Panc1 (cell line): ENCODE results near the gene CDC5L. TPM values are rescaled to one million over a fixed set of nuclear protein-coding genes. Genes with fewer than 3 reads are reported as not detected.

Experiments
- ATAC-seq: fragments of 200-7000 bp; cut with Tn5 transposase; 2 replicates; pipeline ENCODE4 v1.9.1; 2020; ENCODE audit warnings: mild to moderate bottlenecking, moderate library complexity
- BruUV-seq: library from RNA; stranded (reverse); fragments of 400-500 nt; replicated peaks from 2 replicates; lab custom pipeline; 2021; lab: Mats Ljungman, UMichigan
- CTCF ChIA-PET: fragments of 300-600 bp; sonication (Branson Sonifier 250); formaldehyde crosslinking; loops from one replicate; lab custom pipeline; 2022; ENCODE audit warnings: antibody characterized with exemption; lab: Charles Lee
- POLR2A ChIA-PET: fragments of 300-600 bp; sonication (Branson Sonifier 250); formaldehyde crosslinking; loops from one replicate; lab custom pipeline; 2022; ENCODE audit warnings: antibody characterized with exemption; lab: Charles Lee
- DNase-seq: peaks from one replicate; pipeline ENCODE4 v3.0.0-alpha.2; 2010; ENCODE audit warnings: low read depth, low spot score
- H3K27ac ChIP-seq: 2 replicates; pipeline ENCODE4 v1.5.1; 2011; ENCODE audit warnings: mild to moderate bottlenecking, low read length, inconsistent platforms
- H3K27me3 ChIP-seq: fragments of 200-500 bp; sonication (Bioruptor generic); 2 replicates; pipeline ENCODE4 v1.6.0; 2014; ENCODE audit warnings: low read length, inconsistent platforms; ENCODE audit not compliant: control insufficient read depth, insufficient read depth
- H3K36me3 ChIP-seq: fragments of 200-500 bp; sonication (Bioruptor generic); 2 replicates; pipeline ENCODE4 v1.5.1; 2014; ENCODE audit warnings: inconsistent platforms, mild to moderate bottlenecking, low read length, moderate library complexity; ENCODE audit not compliant: control insufficient read depth, insufficient read depth
- H3K4me1 ChIP-seq: 2 replicates; pipeline ENCODE4 v1.5.1; 2011; ENCODE audit warnings: inconsistent platforms, mild to moderate bottlenecking, low read length, moderate library complexity; ENCODE audit not compliant: control insufficient read depth, insufficient read depth
- H3K4me3 ChIP-seq, 2 experiments: 2 replicates each; pipeline ENCODE4 v1.5.1; 2011 to 2012; ENCODE audit warnings: low read depth in 2 of 2, low read length in 2 of 2, mild to moderate bottlenecking in 2 of 2, inconsistent platforms in 1 of 2, moderate library complexity in 1 of 2
- H3K9me3 ChIP-seq: fragments of 200-500 bp; sonication (Bioruptor generic); 2 replicates; pipeline ENCODE4 v1.5.1; 2014; ENCODE audit warnings: low read depth, mild to moderate bottlenecking, inconsistent platforms, low read length, moderate library complexity; ENCODE audit not compliant: control insufficient read depth, insufficient read depth
- CTCF ChIP-seq: fragments of 450-650 bp; IDR thresholded peaks from 2 replicates; pipeline ENCODE4 v1.5.1; 2017; ENCODE audit warnings: mild to moderate bottlenecking
- POLR2AphosphoS5 ChIP-seq: IDR thresholded peaks from 2 replicates; pipeline ENCODE4 v1.6.1; 2012; ENCODE audit warnings: mild to moderate bottlenecking, low read depth, low read length, moderate library complexity
- REST ChIP-seq, 2 experiments: IDR thresholded peaks; 2 replicates each; pipeline ENCODE4 v1.6.1; 2011 to 2012; ENCODE audit warnings: low read depth in 2 of 2, control low read depth in 1 of 2, low read length in 1 of 2, mild to moderate bottlenecking in 1 of 2, moderate library complexity in 1 of 2; ENCODE audit not compliant: insufficient read depth in 1 of 2
- SIN3A ChIP-seq: IDR thresholded peaks from 2 replicates; pipeline ENCODE4 v1.6.1; 2012; ENCODE audit warnings: low read depth, mild to moderate bottlenecking, low read length, moderate library complexity, borderline replicate concordance; ENCODE audit not compliant: insufficient read depth
- TCF7L2 ChIP-seq: IDR thresholded peaks from 2 replicates; pipeline ENCODE4 v1.6.1; 2011; ENCODE audit warnings: mild to moderate bottlenecking, low read depth, low read length, inconsistent platforms
- in situ Hi-C: cut with HindIII; loops from 2 replicates; pipeline ENCODE4 v1.10.0; 2016; ENCODE audit warnings: low sequenced_read_pairs, low pct_unique_long_range_greater_than_20kb
- intact Hi-C: fragments of 100-400 bp; cut with micrococcal nuclease; formaldehyde crosslinking; loops from one replicate; pipeline ENCODE4 v1.10.0; 2022; ENCODE audit not compliant: unreplicated experiment
- total RNA-seq: library from RNA; stranded (reverse); gene quantifications from one replicate; pipeline ENCODE4 v1.2.1, GENCODE V29; 2021; ENCODE audit not compliant: unreplicated experiment

The CDC5L gene
- total RNA-seq, 1 experiment from 2014 or later, result 23.3 TPM

- H3K27me3 ChIP-seq, result no peaks in the 10 kb centered on the region
- TF ChIP-seq TCF7L2 (no peak), POLR2AphosphoS5 (no peak), SIN3A (no peak), CTCF (no peak), REST (IDR thresholded peaks at IDR 0.05; ENCODE audit: insufficient read depth in 1 of 2, low read depth in 2 of 2, low read length in 1 of 2) (no peak)
- in situ Hi-C loops, result no loop called here
- POLR2A ChIA-PET, result no interaction called here
- H3K27ac ChIP-seq, result no peak overlapping the region
- DNase-seq (no peak), ATAC-seq (no peak)
- H3K36me3 ChIP-seq, result no peaks in the 10 kb centered on the region
- H3K4me1 ChIP-seq, result peaks cover 13% of the 10 kb centered on the region
- CTCF ChIA-PET, result interaction anchor here (0.7 kb wide), 1 partner anchor 18 kb away, joined by 6 read pairs; no protein-coding TSS in a partner anchor
- H3K4me3 ChIP-seq, result no peak overlapping the region
- H3K9me3 ChIP-seq, result no peaks in the 10 kb centered on the region
- BruUV-seq, result no TSS peak
- intact Hi-C loops, result no loop called here
Observed at GRCh38 chr6:44493132-44493531, 105.6 kb downstream of the CDC5L start.

GRCh38 chr6:44493593-44493992 lies 106.1 kb downstream of the CDC5L start:
- no peak for DNase-seq
- POLR2A ChIA-PET, result no interaction called here
- in situ Hi-C loops, result no loop called here

More at GRCh38 chr6:44493593-44493992, 106.1 kb downstream of the CDC5L start:
- Histone ChIP-seq H3K27ac (no peak overlapping the region), H3K9me3 (no peaks in the 10 kb centered on the region), H3K27me3 (no peaks in the 10 kb centered on the region), H3K4me1 (peaks cover 13% of the 10 kb centered on the region), H3K36me3 (no peaks in the 10 kb centered on the region), H3K4me3 (no peak overlapping the region)
- ATAC-seq, result no peak
- no TSS peak for BruUV-seq
- TF ChIP-seq REST (IDR thresholded peaks at IDR 0.05; ENCODE audit: insufficient read depth in 1 of 2, low read depth in 2 of 2, low read length in 1 of 2), result no peak
- no peak for TF ChIP-seq TCF7L2
- no peak for TF ChIP-seq CTCF
- no peak for TF ChIP-seq POLR2AphosphoS5
- TF ChIP-seq SIN3A, result no peak
- intact Hi-C loops, result no loop called here
- CTCF ChIA-PET, result interaction anchor here (0.5 to 1.8 kb wide), 2 partner anchors 18 to 53 kb away, joined by 5 to 10 read pairs; no protein-coding TSS in a partner anchor
